ENCODE data around the gene VPS35L.

Gene VPS35L

GRCh38 chr16:19704321-19705145 is 149.0 kb downstream of the VPS35L start:
- POLR2A ChIA-PET: no interaction called here
- no peak for DNase-seq (ENCODE audit: low read depth, low spot score)
- no peak overlapping the region for H3K4me3 ChIP-seq (ENCODE audit: low read depth, low read length)
- TF ChIP-seq, protein P1, sequence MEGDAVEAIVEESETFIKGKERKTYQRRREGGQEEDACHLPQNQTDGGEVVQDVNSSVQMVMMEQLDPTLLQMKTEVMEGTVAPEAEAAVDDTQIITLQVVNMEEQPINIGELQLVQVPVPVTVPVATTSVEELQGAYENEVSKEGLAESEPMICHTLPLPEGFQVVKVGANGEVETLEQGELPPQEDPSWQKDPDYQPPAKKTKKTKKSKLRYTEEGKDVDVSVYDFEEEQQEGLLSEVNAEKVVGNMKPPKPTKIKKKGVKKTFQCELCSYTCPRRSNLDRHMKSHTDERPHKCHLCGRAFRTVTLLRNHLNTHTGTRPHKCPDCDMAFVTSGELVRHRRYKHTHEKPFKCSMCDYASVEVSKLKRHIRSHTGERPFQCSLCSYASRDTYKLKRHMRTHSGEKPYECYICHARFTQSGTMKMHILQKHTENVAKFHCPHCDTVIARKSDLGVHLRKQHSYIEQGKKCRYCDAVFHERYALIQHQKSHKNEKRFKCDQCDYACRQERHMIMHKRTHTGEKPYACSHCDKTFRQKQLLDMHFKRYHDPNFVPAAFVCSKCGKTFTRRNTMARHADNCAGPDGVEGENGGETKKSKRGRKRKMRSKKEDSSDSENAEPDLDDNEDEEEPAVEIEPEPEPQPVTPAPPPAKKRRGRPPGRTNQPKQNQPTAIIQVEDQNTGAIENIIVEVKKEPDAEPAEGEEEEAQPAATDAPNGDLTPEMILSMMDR (IDR thresholded peaks at IDR 0.05; ENCODE audit: insufficient read depth, low read length, missing control alignments): no peak
- CTCF ChIA-PET: interaction anchor here (0.7 to 1.5 kb wide), 5 partner anchors 8 to 187 kb away, joined by 3 read pairs; no protein-coding TSS in a partner anchor

- TF ChIP-seq, protein P1 (IDR thresholded peaks at IDR 0.05; ENCODE audit: insufficient read depth, low read length, missing control alignments): no peak
- CTCF ChIA-PET: interaction anchor here (1.2 kb wide), 1 partner anchor 9 kb away, joined by 3 read pairs; no protein-coding TSS in a partner anchor
- H3K4me3 ChIP-seq (ENCODE audit: low read depth, low read length): no peak overlapping the region
- DNase-seq (ENCODE audit: low read depth, low spot score): no peak
- POLR2A ChIA-PET: no interaction called here
Measured at GRCh38 chr16:19705146-19705501, 149.6 kb downstream of the VPS35L start.

DNA sequence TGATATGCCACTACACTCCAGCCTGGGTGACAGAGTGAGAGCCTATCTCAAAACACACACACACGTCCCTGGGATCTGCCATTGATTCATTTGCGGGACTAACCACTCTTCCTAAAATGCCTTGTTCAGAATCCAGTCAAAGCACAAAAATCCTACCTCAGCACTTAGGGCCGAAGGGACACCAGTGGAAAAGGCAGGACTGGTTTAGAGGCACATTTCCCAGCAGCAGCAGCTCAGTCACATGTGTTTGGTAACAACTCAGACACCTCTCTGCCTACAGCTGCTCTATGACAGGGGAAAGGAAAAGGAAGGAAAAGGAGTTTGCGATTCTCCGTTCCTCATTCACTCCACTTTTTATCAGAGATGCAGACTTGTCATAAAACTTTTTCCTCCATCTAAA is 150.3 kb downstream of the VPS35L start:
- ChIA-PET CTCF (interaction anchor here (1.2 kb wide), 1 partner anchor 10 kb away, joined by 3 read pairs; no protein-coding TSS in a partner anchor), POLR2A (interaction anchor here (0.6 kb wide), 1 partner anchor 122 kb away, joined by 4 read pairs; no protein-coding TSS in a partner anchor)
- no peak for DNase-seq (ENCODE audit: low read depth, low spot score)
- TF ChIP-seq, protein P1 (IDR thresholded peaks at IDR 0.05; ENCODE audit: insufficient read depth, low read length, missing control alignments): no peak
- H3K4me3 ChIP-seq (ENCODE audit: low read depth, low read length): no peak overlapping the region

DNA sequence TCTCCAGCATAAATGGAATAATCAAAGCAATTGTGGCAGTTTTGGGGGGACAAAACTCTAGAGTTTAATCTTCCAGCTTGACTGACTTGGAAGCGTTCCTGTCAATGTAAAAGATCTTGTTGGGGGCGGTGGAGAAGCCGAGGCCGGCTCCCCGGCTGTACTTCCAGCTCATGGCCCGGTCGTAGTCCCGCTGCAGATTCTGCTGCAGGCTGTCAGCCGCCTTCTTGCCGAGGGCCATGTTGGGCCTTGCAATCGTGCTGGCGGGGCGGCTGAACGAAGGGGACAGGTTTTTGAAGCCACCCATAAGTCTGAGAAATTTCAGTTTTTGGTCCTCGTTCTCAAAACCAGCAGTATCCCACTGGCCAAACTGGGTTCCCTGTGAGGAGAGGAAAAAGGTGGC is 151.3 kb downstream of the VPS35L start:
- CTCF ChIA-PET: no interaction called here

DNA sequence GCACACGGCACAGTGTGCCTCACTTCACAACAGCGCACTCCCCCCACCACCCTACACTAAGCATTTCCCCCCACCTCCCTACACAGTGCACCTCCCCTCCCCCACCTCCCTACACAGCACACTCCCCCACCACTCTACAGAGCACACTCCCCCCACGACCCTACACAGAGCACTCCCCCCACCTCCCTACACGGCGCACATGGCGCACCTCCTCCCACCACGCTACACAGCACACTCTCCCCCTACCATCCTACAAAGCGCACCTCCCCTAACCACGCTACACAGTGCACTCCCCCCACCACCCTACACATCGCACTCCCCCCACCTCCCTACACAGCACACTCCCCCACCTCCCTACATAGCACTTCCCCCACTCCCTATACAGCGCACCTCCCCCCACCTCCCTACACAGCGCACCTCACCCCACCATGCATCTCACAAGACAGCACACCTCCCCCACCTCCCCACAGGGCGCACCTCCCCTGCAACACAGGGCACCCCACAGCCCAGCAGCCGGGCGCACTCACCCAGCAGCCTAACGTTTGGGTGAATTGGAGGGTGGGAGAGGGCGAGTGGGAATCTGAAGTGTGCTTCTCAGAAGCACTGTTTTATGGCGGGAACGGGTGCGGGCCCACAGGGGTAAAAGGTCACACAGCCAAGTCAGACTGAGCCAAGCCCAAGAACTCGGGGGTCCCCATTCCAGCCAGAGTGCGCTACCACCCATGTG is 152.2 kb downstream of the VPS35L start:
- H3K4me3 ChIP-seq (ENCODE audit: low read depth, low read length): no peak overlapping the region
- DNase-seq (ENCODE audit: low read depth, low spot score): no peak
- TF ChIP-seq, protein P1 (IDR thresholded peaks at IDR 0.05; ENCODE audit: insufficient read depth, low read length, missing control alignments): no peak
- ChIA-PET POLR2A (no interaction called here), CTCF (no interaction called here)

More for the DNA sequence above, 151.3 kb downstream of the VPS35L start:
- POLR2A ChIA-PET: no interaction called here
- DNase-seq (ENCODE audit: low read depth, low spot score): no peak
- TF ChIP-seq, protein P1 (IDR thresholded peaks at IDR 0.05; ENCODE audit: insufficient read depth, low read length, missing control alignments): no peak
- no peak overlapping the region for H3K4me3 ChIP-seq (ENCODE audit: low read depth, low read length)
